ENCODE measurements around the gene BCO1. TPM values are rescaled to one million over a fixed set of nuclear protein-coding genes. Genes with fewer than 3 reads are reported as not detected.

Gene BCO1
- total RNA-seq, 3 donors from 2014 or later (not counting 1 experiment from before 2014, with no cell fraction given), result not detected

GRCh38 chr16:81273223-81273950 is 34.9 kb downstream of the BCO1 start:
- Histone ChIP-seq H3K27me3 (ENCODE audit: control insufficient read depth, insufficient read depth, low read length) (no peaks in the 10 kb centered on the region), H3K4me1 (ENCODE audit: control insufficient read depth, insufficient read depth, low read length) (no peaks in the 10 kb centered on the region), H3K27ac (ENCODE audit: low read length) (no peak overlapping the region), H3K36me3 (ENCODE audit: control insufficient read depth, insufficient read depth, low read length) (no peaks in the 10 kb centered on the region), H3K9me3 (ENCODE audit: control insufficient read depth, insufficient read depth, low read length) (no peaks in the 10 kb centered on the region), H3K4me3 (ENCODE audit: low read length) (no peak overlapping the region)
- H3K27me3 Mint-ChIP-seq (ENCODE audit: low read depth in 2 of 2), result no peaks in the 10 kb centered on the region
- no peaks in the 10 kb centered on the region for H3K4me1 Mint-ChIP-seq
- H3K4me3 Mint-ChIP-seq, result no peak overlapping the region
- DNase-seq, result no peak
- intact Hi-C loops (cut with micrococcal nuclease), result no loop called here
- 84% methylated on average over 10 of the region's 10 CpGs for WGBS (ENCODE audit: insufficient coverage)
- no peaks in the 10 kb centered on the region for H3K36me3 Mint-ChIP-seq
- H3K9me3 Mint-ChIP-seq, result no peaks in the 10 kb centered on the region
- ATAC-seq, result no peak
- TF ChIP-seq CTCF (IDR thresholded peaks at IDR 0.05), result no peak
- H3K27ac Mint-ChIP-seq, result no peak overlapping the region

GRCh38 chr16:81275064-81275532 is 36.6 kb downstream of the BCO1 start:
- WGBS (ENCODE audit: insufficient coverage), result 92% methylated on average over 9 of the region's 9 CpGs

GRCh38 chr16:81275795-81276194 is 37.3 kb downstream of the BCO1 start:
- Mint-ChIP-seq H3K9me3 (no peaks in the 10 kb centered on the region), H3K4me3 (no peak overlapping the region), H3K27ac (no peak overlapping the region), H3K27me3 (ENCODE audit: low read depth in 2 of 2) (no peaks in the 10 kb centered on the region), H3K36me3 (no peaks in the 10 kb centered on the region), H3K4me1 (no peaks in the 10 kb centered on the region)
- H3K4me3 ChIP-seq (ENCODE audit: low read length), result no peak overlapping the region
- no peaks in the 10 kb centered on the region for H3K4me1 ChIP-seq (ENCODE audit: control insufficient read depth, insufficient read depth, low read length)
- no peaks in the 10 kb centered on the region for H3K36me3 ChIP-seq (ENCODE audit: control insufficient read depth, insufficient read depth, low read length)
- TF ChIP-seq CTCF (IDR thresholded peaks at IDR 0.05), result no peak
- DNase-seq (no peak), ATAC-seq (peak in 1 of 3 donors; percentile 43)
- WGBS (ENCODE audit: insufficient coverage), result 89% methylated on average over 9 of the region's 9 CpGs
- H3K27ac ChIP-seq (ENCODE audit: low read length), result no peak overlapping the region
- intact Hi-C loops (cut with micrococcal nuclease), result no loop called here
- H3K27me3 ChIP-seq (ENCODE audit: control insufficient read depth, insufficient read depth, low read length), result no peaks in the 10 kb centered on the region
- H3K9me3 ChIP-seq (ENCODE audit: control insufficient read depth, insufficient read depth, low read length), result no peaks in the 10 kb centered on the region

More at GRCh38 chr16:81275064-81275532, 36.6 kb downstream of the BCO1 start:
- Mint-ChIP-seq H3K4me3 (no peak overlapping the region), H3K4me1 (no peaks in the 10 kb centered on the region), H3K27me3 (ENCODE audit: low read depth in 2 of 2) (no peaks in the 10 kb centered on the region), H3K27ac (no peak overlapping the region), H3K36me3 (no peaks in the 10 kb centered on the region), H3K9me3 (no peaks in the 10 kb centered on the region)
- no peaks in the 10 kb centered on the region for H3K36me3 ChIP-seq (ENCODE audit: control insufficient read depth, insufficient read depth, low read length)
- H3K4me1 ChIP-seq (ENCODE audit: control insufficient read depth, insufficient read depth, low read length), result no peaks in the 10 kb centered on the region
- ATAC-seq, result no peak
- DNase-seq, result no peak
- no peak overlapping the region for H3K27ac ChIP-seq (ENCODE audit: low read length)
- H3K9me3 ChIP-seq (ENCODE audit: control insufficient read depth, insufficient read depth, low read length), result no peaks in the 10 kb centered on the region
- H3K4me3 ChIP-seq (ENCODE audit: low read length), result no peak overlapping the region
- intact Hi-C loops (cut with micrococcal nuclease), result no loop called here
- TF ChIP-seq CTCF (IDR thresholded peaks at IDR 0.05), result no peak
- H3K27me3 ChIP-seq (ENCODE audit: control insufficient read depth, insufficient read depth, low read length), result no peaks in the 10 kb centered on the region

GRCh38 chr16:81276323-81276722 is 37.8 kb downstream of the BCO1 start:
- ATAC-seq, result no peak
- no peak overlapping the region for H3K4me3 Mint-ChIP-seq
- Histone ChIP-seq H3K27me3 (ENCODE audit: control insufficient read depth, insufficient read depth, low read length) (no peaks in the 10 kb centered on the region), H3K27ac (ENCODE audit: low read length) (no peak overlapping the region), H3K4me1 (ENCODE audit: control insufficient read depth, insufficient read depth, low read length) (no peaks in the 10 kb centered on the region), H3K9me3 (ENCODE audit: control insufficient read depth, insufficient read depth, low read length) (no peaks in the 10 kb centered on the region), H3K36me3 (ENCODE audit: control insufficient read depth, insufficient read depth, low read length) (no peaks in the 10 kb centered on the region), H3K4me3 (ENCODE audit: low read length) (no peak overlapping the region)
- H3K4me1 Mint-ChIP-seq, result no peaks in the 10 kb centered on the region
- WGBS (ENCODE audit: insufficient coverage), result 81% methylated on average over 3 of the region's 3 CpGs
- no peaks in the 10 kb centered on the region for H3K27me3 Mint-ChIP-seq (ENCODE audit: low read depth in 2 of 2)
- H3K36me3 Mint-ChIP-seq, result no peaks in the 10 kb centered on the region
- intact Hi-C loops (cut with micrococcal nuclease), result no loop called here
- no peak for DNase-seq
- no peak overlapping the region for H3K27ac Mint-ChIP-seq
- no peaks in the 10 kb centered on the region for H3K9me3 Mint-ChIP-seq
- TF ChIP-seq CTCF (IDR thresholded peaks at IDR 0.05), result no peak
